HG02970 (cell line): ENCODE measurements around the gene ADGRE2.
"Not testable (repeated sequence)": the region's sequence is repeated elsewhere in the genome, so short reads cannot be mapped to it uniquely, and the experiment has no call there.

Experiments used
- ATAC-seq: cut with Tn5 transposase; IDR thresholded peaks from one replicate; pipeline ENCODE4 v1.9.1; 2021; ENCODE audit warnings: mild to moderate bottlenecking, moderate library complexity, moderate number of reproducible peaks; ENCODE audit not compliant: unreplicated experiment, low FRiP score

The ADGRE2 gene

GRCh38 chr19:14780622-14781225 is 2.4 kb upstream of the ADGRE2 start:
- not testable (repeated sequence) for ATAC-seq

GRCh38 chr19:14779151-14779550 is 791 bp upstream of the ADGRE2 start:
- no peak for ATAC-seq

GRCh38 chr19:14777645-14778044 is 715 bp downstream of the ADGRE2 start:
- ATAC-seq: not testable (repeated sequence)

- no peak for ATAC-seq
Observed at GRCh38 chr19:14775869-14776586, 2.3 kb downstream of the ADGRE2 start.

- not testable (repeated sequence) for ATAC-seq
Observed at GRCh38 chr19:14775326-14775725, 3.0 kb downstream of the ADGRE2 start.

- no peak for ATAC-seq
Observed at GRCh38 chr19:14774373-14774772, 4.0 kb downstream of the ADGRE2 start.

GRCh38 chr19:14773722-14774121 is 4.6 kb downstream of the ADGRE2 start:
- not testable (repeated sequence) for ATAC-seq

- no peak for ATAC-seq
Observed at GRCh38 chr19:14772995-14773394, 5.4 kb downstream of the ADGRE2 start.

GRCh38 chr19:14772467-14772866 is 5.9 kb downstream of the ADGRE2 start:
- ATAC-seq: no peak

GRCh38 chr19:14770944-14771839 is 7.2 kb downstream of the ADGRE2 start:
- no peak for ATAC-seq

GRCh38 chr19:14770136-14770535 is 8.2 kb downstream of the ADGRE2 start:
- no peak for ATAC-seq

- no peak for ATAC-seq
Observed at GRCh38 chr19:14769201-14769600, 9.2 kb downstream of the ADGRE2 start.

GRCh38 chr19:14768001-14768400 is 10.4 kb downstream of the ADGRE2 start:
- no peak for ATAC-seq

- ATAC-seq: no peak
Observed at GRCh38 chr19:14767466-14767971, 10.8 kb downstream of the ADGRE2 start.

GRCh38 chr19:14765841-14766240 is 12.5 kb downstream of the ADGRE2 start:
- not testable (repeated sequence) for ATAC-seq

GRCh38 chr19:14765403-14765802 is 13.0 kb downstream of the ADGRE2 start:
- ATAC-seq: not testable (repeated sequence)

- ATAC-seq: no peak
Observed at GRCh38 chr19:14764401-14764800, 14.0 kb downstream of the ADGRE2 start.

GRCh38 chr19:14763497-14764145 is 14.7 kb downstream of the ADGRE2 start:
- no peak for ATAC-seq

- no peak for ATAC-seq
Observed at GRCh38 chr19:14762111-14762510, 16.2 kb downstream of the ADGRE2 start.

- ATAC-seq: no peak
Observed at GRCh38 chr19:14761607-14762006, 16.8 kb downstream of the ADGRE2 start.
